A673 (cell line): Measurements from ENCODE around the gene MOBP.

Experiments used
- CTCF ChIP-seq: fragments of 300-800, 200-600 bp; sonication (generic); conservative IDR thresholded peaks from 2 replicates; pipeline ENCODE4 v1.5.1; 2017; ENCODE audit warnings: low read depth, mild to moderate bottlenecking, antibody characterized with exemption, low read length, moderate library complexity, mixed read lengths
- EZH2 ChIP-seq: fragments of 200-600 bp; sonication (generic); IDR thresholded peaks from 2 replicates; pipeline ENCODE4 v1.6.1; 2017; ENCODE audit warnings: borderline replicate concordance, low read depth, mild to moderate bottlenecking, mixed read lengths, antibody characterized with exemption, low read length; ENCODE audit not compliant: poor library complexity, severe bottlenecking

- TF ChIP-seq CTCF (no peak), EZH2 (no peak)
Observed at GRCh38 chr3:39433642-39434041, 33.8 kb upstream of the MOBP start.
